Measurements from ENCODE around the gene OPN5.

Gene OPN5

GRCh38 chr6:47836639-47837038, 54.8 kb downstream of the OPN5 start:
- no peak for ATAC-seq
- TF ChIP-seq ARNTL (CRISPR knock-in tag; IDR thresholded peaks at IDR 0.05; ENCODE audit: borderline replicate concordance, low read depth) (no peak), TOX (CRISPR knock-in tag; IDR thresholded peaks at IDR 0.05; ENCODE audit: borderline replicate concordance) (no peak), PPARA (CRISPR knock-in tag; IDR thresholded peaks at IDR 0.05; ENCODE audit: borderline replicate concordance) (no peak), TCF4 (CRISPR knock-in tag; IDR thresholded peaks at IDR 0.05; ENCODE audit: borderline replicate concordance) (no peak)

- no peak for ATAC-seq
- TF ChIP-seq, protein P1, sequence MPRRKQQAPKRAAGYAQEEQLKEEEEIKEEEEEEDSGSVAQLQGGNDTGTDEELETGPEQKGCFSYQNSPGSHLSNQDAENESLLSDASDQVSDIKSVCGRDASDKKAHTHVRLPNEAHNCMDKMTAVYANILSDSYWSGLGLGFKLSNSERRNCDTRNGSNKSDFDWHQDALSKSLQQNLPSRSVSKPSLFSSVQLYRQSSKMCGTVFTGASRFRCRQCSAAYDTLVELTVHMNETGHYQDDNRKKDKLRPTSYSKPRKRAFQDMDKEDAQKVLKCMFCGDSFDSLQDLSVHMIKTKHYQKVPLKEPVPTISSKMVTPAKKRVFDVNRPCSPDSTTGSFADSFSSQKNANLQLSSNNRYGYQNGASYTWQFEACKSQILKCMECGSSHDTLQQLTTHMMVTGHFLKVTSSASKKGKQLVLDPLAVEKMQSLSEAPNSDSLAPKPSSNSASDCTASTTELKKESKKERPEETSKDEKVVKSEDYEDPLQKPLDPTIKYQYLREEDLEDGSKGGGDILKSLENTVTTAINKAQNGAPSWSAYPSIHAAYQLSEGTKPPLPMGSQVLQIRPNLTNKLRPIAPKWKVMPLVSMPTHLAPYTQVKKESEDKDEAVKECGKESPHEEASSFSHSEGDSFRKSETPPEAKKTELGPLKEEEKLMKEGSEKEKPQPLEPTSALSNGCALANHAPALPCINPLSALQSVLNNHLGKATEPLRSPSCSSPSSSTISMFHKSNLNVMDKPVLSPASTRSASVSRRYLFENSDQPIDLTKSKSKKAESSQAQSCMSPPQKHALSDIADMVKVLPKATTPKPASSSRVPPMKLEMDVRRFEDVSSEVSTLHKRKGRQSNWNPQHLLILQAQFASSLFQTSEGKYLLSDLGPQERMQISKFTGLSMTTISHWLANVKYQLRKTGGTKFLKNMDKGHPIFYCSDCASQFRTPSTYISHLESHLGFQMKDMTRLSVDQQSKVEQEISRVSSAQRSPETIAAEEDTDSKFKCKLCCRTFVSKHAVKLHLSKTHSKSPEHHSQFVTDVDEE (CRISPR knock-in tag; IDR thresholded peaks at IDR 0.05) = no peak
- TF ChIP-seq PPARA (CRISPR knock-in tag; IDR thresholded peaks at IDR 0.05; ENCODE audit: borderline replicate concordance) = no peak
- TF ChIP-seq SNAI2 (CRISPR knock-in tag; IDR thresholded peaks at IDR 0.05) = no peak
Measured at GRCh38 chr6:47839645-47840044, 57.8 kb downstream of the OPN5 start.

DNA sequence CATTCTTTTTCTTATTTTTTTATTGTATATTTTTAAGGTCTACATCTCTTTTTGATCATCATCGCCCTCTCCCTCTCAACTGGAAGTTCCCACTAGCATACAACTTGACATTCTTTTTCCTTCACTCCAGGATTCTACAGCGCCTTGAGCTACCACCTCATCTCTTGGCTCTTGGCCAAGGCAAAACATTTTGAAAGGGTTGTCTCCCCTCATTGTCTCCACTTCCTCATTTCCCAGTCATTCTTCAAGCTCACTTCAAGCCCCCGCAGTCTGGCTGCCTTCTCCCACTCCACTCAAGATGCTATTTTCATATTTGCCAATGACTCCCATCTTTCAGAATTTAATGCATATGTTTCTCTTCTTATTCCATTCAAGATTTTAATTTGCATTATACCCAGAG, 63.0 kb downstream of the OPN5 start:
- TF ChIP-seq ZFP3 (CRISPR knock-in tag; IDR thresholded peaks at IDR 0.05) (no peak), ISL1 (CRISPR knock-in tag; IDR thresholded peaks at IDR 0.05) (no peak), ZNF565 (CRISPR knock-in tag; conservative IDR thresholded peaks at IDR 0.05; ENCODE audit: low read depth) (no peak), TOX (CRISPR knock-in tag; IDR thresholded peaks at IDR 0.05; ENCODE audit: borderline replicate concordance) (no peak), POU6F1 (CRISPR knock-in tag; IDR thresholded peaks at IDR 0.05; ENCODE audit: borderline replicate concordance, low read depth) (no peak), BACH2 (CRISPR knock-in tag; IDR thresholded peaks at IDR 0.05; ENCODE audit: borderline replicate concordance) (no peak), ZNF70 (CRISPR knock-in tag; IDR thresholded peaks at IDR 0.05) (no peak), CSDC2 (CRISPR knock-in tag; IDR thresholded peaks at IDR 0.05) (no peak), GLIS3 (CRISPR knock-in tag; IDR thresholded peaks at IDR 0.05) (no peak), ZNF8 (CRISPR knock-in tag; IDR thresholded peaks at IDR 0.05) (no peak), PPARA (CRISPR knock-in tag; IDR thresholded peaks at IDR 0.05; ENCODE audit: borderline replicate concordance) (no peak), CSRNP3 (CRISPR knock-in tag; IDR thresholded peaks at IDR 0.05) (no peak)
- TF ChIP-seq, protein P2, sequence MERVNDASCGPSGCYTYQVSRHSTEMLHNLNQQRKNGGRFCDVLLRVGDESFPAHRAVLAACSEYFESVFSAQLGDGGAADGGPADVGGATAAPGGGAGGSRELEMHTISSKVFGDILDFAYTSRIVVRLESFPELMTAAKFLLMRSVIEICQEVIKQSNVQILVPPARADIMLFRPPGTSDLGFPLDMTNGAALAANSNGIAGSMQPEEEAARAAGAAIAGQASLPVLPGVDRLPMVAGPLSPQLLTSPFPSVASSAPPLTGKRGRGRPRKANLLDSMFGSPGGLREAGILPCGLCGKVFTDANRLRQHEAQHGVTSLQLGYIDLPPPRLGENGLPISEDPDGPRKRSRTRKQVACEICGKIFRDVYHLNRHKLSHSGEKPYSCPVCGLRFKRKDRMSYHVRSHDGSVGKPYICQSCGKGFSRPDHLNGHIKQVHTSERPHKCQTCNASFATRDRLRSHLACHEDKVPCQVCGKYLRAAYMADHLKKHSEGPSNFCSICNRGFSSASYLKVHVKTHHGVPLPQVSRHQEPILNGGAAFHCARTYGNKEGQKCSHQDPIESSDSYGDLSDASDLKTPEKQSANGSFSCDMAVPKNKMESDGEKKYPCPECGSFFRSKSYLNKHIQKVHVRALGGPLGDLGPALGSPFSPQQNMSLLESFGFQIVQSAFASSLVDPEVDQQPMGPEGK (CRISPR knock-in tag; IDR thresholded peaks at IDR 0.05; ENCODE audit: borderline replicate concordance) = no peak
- TF ChIP-seq, protein P3, sequence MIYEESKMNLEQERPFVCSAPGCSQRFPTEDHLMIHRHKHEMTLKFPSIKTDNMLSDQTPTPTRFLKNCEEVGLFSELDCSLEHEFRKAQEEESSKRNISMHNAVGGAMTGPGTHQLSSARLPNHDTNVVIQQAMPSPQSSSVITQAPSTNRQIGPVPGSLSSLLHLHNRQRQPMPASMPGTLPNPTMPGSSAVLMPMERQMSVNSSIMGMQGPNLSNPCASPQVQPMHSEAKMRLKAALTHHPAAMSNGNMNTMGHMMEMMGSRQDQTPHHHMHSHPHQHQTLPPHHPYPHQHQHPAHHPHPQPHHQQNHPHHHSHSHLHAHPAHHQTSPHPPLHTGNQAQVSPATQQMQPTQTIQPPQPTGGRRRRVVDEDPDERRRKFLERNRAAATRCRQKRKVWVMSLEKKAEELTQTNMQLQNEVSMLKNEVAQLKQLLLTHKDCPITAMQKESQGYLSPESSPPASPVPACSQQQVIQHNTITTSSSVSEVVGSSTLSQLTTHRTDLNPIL (CRISPR knock-in tag; IDR thresholded peaks at IDR 0.05; ENCODE audit: low read depth) = no peak
- TF ChIP-seq, protein P1 (CRISPR knock-in tag; IDR thresholded peaks at IDR 0.05) = no peak

More for the DNA sequence above, 63.0 kb downstream of the OPN5 start:
- ATAC-seq = no peak

Data from SK-N-SH treated with all-trans-retinoic acid at 6 μM for 48 hours (cell line).